HepG2 (cell line): ENCODE data around the gene PAQR7. TPM values are rescaled to one million over a fixed set of nuclear protein-coding genes. Genes with fewer than 3 reads are reported as not detected.

ENCODE experiments used
- JUN ChIP-seq: sonication (generic); formaldehyde crosslinking; IDR thresholded peaks from 2 replicates; pipeline ENCODE4 v1.4.0; 2020; ENCODE audit warnings: mild to moderate bottlenecking, missing genetic modification reagents
- MAF1 ChIP-seq: sonication (generic); formaldehyde crosslinking; IDR thresholded peaks from 2 replicates; pipeline ENCODE4 v1.5.0; 2020; ENCODE audit warnings: missing genetic modification reagents, borderline replicate concordance
- MBNL3 ChIP-seq: fragments of 250-450 bp; sonication (Bioruptor Pico); conservative IDR thresholded peaks from 2 replicates; pipeline ENCODE4 v1.8.0; 2022; ENCODE audit warnings: mild to moderate bottlenecking, inconsistent platforms
- NONO ChIP-seq, 2 experiments: fragments of 450-650 bp in 1 of 2; sonication (generic) in 1 of 2; formaldehyde crosslinking in 1 of 2; IDR thresholded peaks in 1 of 2; conservative IDR thresholded peaks in 1 of 2; 2 replicates each; pipeline versions ENCODE4 v1.6.1 to v1.8.0; 2017 to 2022; ENCODE audit warnings: mild to moderate bottlenecking in 1 of 2, missing genetic modification reagents in 1 of 2, moderate library complexity in 1 of 2
- PHF20 ChIP-seq: sonication (generic); formaldehyde crosslinking; IDR thresholded peaks from 2 replicates; pipeline ENCODE4 v1.5.0; 2020; ENCODE audit warnings: mild to moderate bottlenecking, missing genetic modification reagents
- RELA ChIP-seq: sonication (generic); formaldehyde crosslinking; IDR thresholded peaks from 2 replicates; pipeline ENCODE4 v1.4.0; 2020; ENCODE audit warnings: missing genetic modification reagents
- TEF ChIP-seq: sonication (generic); formaldehyde crosslinking; IDR thresholded peaks from 2 replicates; pipeline ENCODE4 v1.5.0; 2020; ENCODE audit warnings: missing genetic modification reagents
- ZKSCAN5 ChIP-seq: sonication (generic); formaldehyde crosslinking; IDR thresholded peaks from 2 replicates; pipeline ENCODE4 v1.5.1; 2020; ENCODE audit warnings: mild to moderate bottlenecking, missing genetic modification reagents
- ZNF180 ChIP-seq: sonication (generic); formaldehyde crosslinking; IDR thresholded peaks from 2 replicates; pipeline ENCODE4 v1.4.0; 2020; ENCODE audit warnings: low read depth, missing genetic modification reagents, borderline replicate concordance
- ZNF260 ChIP-seq: sonication (generic); formaldehyde crosslinking; IDR thresholded peaks from 2 replicates; pipeline ENCODE4 v1.4.0; 2020; ENCODE audit warnings: missing genetic modification reagents, low read depth, mild to moderate bottlenecking, borderline replicate concordance
- ZNF329 ChIP-seq: sonication (generic); formaldehyde crosslinking; IDR thresholded peaks from 2 replicates; pipeline ENCODE4 v1.9.0; 2021; ENCODE audit warnings: low read depth, mild to moderate bottlenecking, missing genetic modification reagents
- ZNF333 ChIP-seq: sonication (generic); formaldehyde crosslinking; IDR thresholded peaks from 2 replicates; pipeline ENCODE4 v1.4.0; 2020; ENCODE audit warnings: mild to moderate bottlenecking, missing genetic modification reagents, borderline replicate concordance
- ZNF513 ChIP-seq: sonication (generic); formaldehyde crosslinking; conservative IDR thresholded peaks from 2 replicates; pipeline ENCODE4 v1.5.0; 2020; ENCODE audit warnings: missing genetic modification reagents
- ZNF747 ChIP-seq: sonication (generic); formaldehyde crosslinking; IDR thresholded peaks from 2 replicates; pipeline ENCODE4 v1.8.1; 2023; ENCODE audit warnings: missing genetic modification reagents, mild to moderate bottlenecking, borderline replicate concordance
- polyA plus RNA-seq, 8 experiments: library from polyadenylated mRNA; depleted of rRNA in 3 of 8; stranded (reverse) in 7 of 8; unstranded in 1 of 8; fragments of >200 nt; fragmentation: Illumina TruSeq in 4 of 8; extraction: Trizol in 4 of 8; gene quantifications; 2 replicates each; pipeline versions ENCODE4 v1.2.1 to v1.2.3, GENCODE V29; 2011 to 2016; ENCODE audit warnings: low read depth in 4 of 8, missing spikeins in 1 of 8, mixed read lengths in 1 of 8; ENCODE audit not compliant: insufficient read depth in 1 of 8
- total RNA-seq, 5 experiments: library from RNA; depleted of rRNA; stranded (reverse); fragments of >200 nt; fragmentation: Illumina TruSeq; extraction: Trizol; gene quantifications; 2 replicates each; pipeline ENCODE4 v1.2.3, GENCODE V29; 2016; ENCODE audit warnings: low read depth in 1 of 5
- TF ChIP-seq, protein P1 (sequence below): sonication (generic); formaldehyde crosslinking; IDR thresholded peaks from 2 replicates; pipeline ENCODE4 v1.5.0; 2020; ENCODE audit warnings: mild to moderate bottlenecking, missing genetic modification reagents, borderline replicate concordance
- TF ChIP-seq, protein P2 (sequence below): IDR thresholded peaks from 2 replicates; pipeline ENCODE4 v1.6.1; 2018; ENCODE audit warnings: missing genetic modification reagents, mild to moderate bottlenecking, missing compliant biosample characterization
- TF ChIP-seq, protein P3 (sequence below): sonication (generic); formaldehyde crosslinking; IDR thresholded peaks from 2 replicates; pipeline ENCODE4; 2020; ENCODE audit warnings: missing genetic modification reagents, mild to moderate bottlenecking, borderline replicate concordance

Gene PAQR7
- total and polyA plus RNA-seq, 2 of the 13 experiments (the other 11 are each of a cell fraction or from before 2014, with no cell fraction given), result 13.2 to 16.6 TPM

DNA sequence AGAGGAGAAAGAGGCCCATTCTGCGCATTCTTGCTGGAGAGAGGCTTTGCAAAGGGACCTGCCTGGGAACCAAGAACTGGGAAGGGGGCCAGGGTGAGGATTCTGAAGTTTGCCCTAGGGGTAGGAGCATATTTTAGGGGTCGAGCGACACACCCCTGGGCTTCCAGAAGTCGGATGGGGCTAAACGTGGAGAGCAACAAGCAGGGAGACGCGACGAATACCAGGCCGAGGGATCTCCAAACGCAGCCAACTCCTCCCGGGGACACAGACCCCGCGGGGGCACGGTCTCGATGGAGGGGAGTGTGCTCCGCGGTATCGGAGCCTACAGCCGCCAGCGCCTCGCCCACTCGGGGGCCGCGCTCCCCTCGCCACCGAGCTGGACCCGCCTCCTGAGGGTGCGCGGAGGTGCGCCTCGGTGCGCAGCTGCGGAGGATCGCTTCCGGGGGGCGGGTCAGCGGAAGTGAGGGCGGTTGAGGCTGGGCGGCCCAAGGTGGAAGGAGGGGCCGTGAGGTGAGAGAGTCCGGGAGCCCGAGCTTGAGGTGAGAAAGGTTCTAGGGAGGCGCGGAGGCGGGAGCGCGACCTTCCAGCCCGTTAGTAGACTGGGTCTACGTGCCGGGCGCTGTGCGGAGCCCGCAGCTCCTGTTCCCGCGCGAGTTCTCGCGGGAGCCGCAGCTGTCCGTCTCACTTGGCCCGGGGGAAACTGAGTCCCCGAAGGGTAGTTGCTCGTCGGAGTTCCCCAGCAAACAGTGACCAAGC, 55.8 kb downstream of the PAQR7 start, which contains the start of gene MTFR1L (continued):
- TF ChIP-seq, protein P1, sequence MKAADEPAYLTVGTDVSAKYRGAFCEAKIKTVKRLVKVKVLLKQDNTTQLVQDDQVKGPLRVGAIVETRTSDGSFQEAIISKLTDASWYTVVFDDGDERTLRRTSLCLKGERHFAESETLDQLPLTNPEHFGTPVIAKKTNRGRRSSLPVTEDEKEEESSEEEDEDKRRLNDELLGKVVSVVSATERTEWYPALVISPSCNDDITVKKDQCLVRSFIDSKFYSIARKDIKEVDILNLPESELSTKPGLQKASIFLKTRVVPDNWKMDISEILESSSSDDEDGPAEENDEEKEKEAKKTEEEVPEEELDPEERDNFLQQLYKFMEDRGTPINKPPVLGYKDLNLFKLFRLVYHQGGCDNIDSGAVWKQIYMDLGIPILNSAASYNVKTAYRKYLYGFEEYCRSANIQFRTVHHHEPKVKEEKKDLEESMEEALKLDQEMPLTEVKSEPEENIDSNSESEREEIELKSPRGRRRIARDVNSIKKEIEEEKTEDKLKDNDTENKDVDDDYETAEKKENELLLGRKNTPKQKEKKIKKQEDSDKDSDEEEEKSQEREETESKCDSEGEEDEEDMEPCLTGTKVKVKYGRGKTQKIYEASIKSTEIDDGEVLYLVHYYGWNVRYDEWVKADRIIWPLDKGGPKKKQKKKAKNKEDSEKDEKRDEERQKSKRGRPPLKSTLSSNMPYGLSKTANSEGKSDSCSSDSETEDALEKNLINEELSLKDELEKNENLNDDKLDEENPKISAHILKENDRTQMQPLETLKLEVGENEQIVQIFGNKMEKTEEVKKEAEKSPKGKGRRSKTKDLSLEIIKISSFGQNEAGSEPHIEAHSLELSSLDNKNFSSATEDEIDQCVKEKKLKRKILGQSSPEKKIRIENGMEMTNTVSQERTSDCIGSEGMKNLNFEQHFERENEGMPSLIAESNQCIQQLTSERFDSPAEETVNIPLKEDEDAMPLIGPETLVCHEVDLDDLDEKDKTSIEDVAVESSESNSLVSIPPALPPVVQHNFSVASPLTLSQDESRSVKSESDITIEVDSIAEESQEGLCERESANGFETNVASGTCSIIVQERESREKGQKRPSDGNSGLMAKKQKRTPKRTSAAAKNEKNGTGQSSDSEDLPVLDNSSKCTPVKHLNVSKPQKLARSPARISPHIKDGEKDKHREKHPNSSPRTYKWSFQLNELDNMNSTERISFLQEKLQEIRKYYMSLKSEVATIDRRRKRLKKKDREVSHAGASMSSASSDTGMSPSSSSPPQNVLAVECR (CRISPR knock-in tag), result peak; percentile 89; the same call in 1 of the 2 replicates
- no peak; the same call in 1 of the 2 replicates for TF ChIP-seq MAF1 (CRISPR knock-in tag)
- TF ChIP-seq PHF20, result peak; percentile 80
- peak; percentile 71; the same call in 1 of the 2 replicates for TF ChIP-seq ZKSCAN5 (CRISPR knock-in tag)
- no peak for TF ChIP-seq ZNF180 (CRISPR knock-in tag)
- TF ChIP-seq RELA (CRISPR knock-in tag), result no peak
- TF ChIP-seq ZNF260 (CRISPR knock-in tag), result no peak
- TF ChIP-seq NONO (IDR thresholded peaks at IDR 0.05), result no peak
- peak; percentile 66; the same call in 1 of the 2 replicates for TF ChIP-seq NONO (CRISPR knock-in tag; conservative IDR thresholded peaks at IDR 0.05)
- no peak for TF ChIP-seq ZNF513
- TF ChIP-seq, protein P2, sequence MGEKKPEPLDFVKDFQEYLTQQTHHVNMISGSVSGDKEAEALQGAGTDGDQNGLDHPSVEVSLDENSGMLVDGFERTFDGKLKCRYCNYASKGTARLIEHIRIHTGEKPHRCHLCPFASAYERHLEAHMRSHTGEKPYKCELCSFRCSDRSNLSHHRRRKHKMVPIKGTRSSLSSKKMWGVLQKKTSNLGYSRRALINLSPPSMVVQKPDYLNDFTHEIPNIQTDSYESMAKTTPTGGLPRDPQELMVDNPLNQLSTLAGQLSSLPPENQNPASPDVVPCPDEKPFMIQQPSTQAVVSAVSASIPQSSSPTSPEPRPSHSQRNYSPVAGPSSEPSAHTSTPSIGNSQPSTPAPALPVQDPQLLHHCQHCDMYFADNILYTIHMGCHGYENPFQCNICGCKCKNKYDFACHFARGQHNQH (CRISPR knock-in tag), result peak; percentile 82
- TF ChIP-seq ZNF333, result no peak
- no peak for TF ChIP-seq JUN (CRISPR knock-in tag)
- TF ChIP-seq, protein P3, sequence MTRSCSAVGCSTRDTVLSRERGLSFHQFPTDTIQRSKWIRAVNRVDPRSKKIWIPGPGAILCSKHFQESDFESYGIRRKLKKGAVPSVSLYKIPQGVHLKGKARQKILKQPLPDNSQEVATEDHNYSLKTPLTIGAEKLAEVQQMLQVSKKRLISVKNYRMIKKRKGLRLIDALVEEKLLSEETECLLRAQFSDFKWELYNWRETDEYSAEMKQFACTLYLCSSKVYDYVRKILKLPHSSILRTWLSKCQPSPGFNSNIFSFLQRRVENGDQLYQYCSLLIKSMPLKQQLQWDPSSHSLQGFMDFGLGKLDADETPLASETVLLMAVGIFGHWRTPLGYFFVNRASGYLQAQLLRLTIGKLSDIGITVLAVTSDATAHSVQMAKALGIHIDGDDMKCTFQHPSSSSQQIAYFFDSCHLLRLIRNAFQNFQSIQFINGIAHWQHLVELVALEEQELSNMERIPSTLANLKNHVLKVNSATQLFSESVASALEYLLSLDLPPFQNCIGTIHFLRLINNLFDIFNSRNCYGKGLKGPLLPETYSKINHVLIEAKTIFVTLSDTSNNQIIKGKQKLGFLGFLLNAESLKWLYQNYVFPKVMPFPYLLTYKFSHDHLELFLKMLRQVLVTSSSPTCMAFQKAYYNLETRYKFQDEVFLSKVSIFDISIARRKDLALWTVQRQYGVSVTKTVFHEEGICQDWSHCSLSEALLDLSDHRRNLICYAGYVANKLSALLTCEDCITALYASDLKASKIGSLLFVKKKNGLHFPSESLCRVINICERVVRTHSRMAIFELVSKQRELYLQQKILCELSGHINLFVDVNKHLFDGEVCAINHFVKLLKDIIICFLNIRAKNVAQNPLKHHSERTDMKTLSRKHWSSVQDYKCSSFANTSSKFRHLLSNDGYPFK (CRISPR knock-in tag), result peak; percentile 44; the same call in 1 of the 2 replicates
- no peak for TF ChIP-seq MBNL3 (CRISPR knock-in tag)
- no peak; the same call in 1 of the 2 replicates for TF ChIP-seq ZNF329 (CRISPR knock-in tag)
- TF ChIP-seq ZNF747 (CRISPR knock-in tag), result peak; percentile 68; the same call in 1 of the 2 replicates
- TF ChIP-seq TEF, result no peak
